ENCODE data around the gene PACS2.

GRCh38 chr14:105311838-105312237, 2.7 kb upstream of the PACS2 start:
- no peak for TF ChIP-seq CTCF (conservative IDR thresholded peaks at IDR 0.05 in 1 of 2, IDR thresholded peaks at IDR 0.05 in 1 of 2; ENCODE audit: extremely low read depth in 1 of 2, insufficient read depth in 1 of 2, low read depth in 1 of 2, low read length in 2 of 2)
- TF ChIP-seq EZH2 (IDR thresholded peaks at IDR 0.05; ENCODE audit: borderline replicate concordance, low read length): no peak
